Jurkat, Clone E6-1 (cell line): ENCODE results near the gene SH3TC1.

ENCODE experiments used
- DNase-seq: peaks from one replicate; pipeline ENCODE4 v3.0.0-alpha.2; 2011; ENCODE audit warnings: low read depth, low spot score
- H3K4me3 ChIP-seq: 2 replicates; pipeline ENCODE4 v1.5.1; 2011; ENCODE audit warnings: mild to moderate bottlenecking, low read length, control low read depth, moderate library complexity

Gene SH3TC1

GRCh38 chr4:8222609-8223388, 23.7 kb downstream of the SH3TC1 start:
- no peak for DNase-seq
- no peak overlapping the region for H3K4me3 ChIP-seq

- no peak for DNase-seq
- no peak overlapping the region for H3K4me3 ChIP-seq
These were observed 25.3 kb downstream of the SH3TC1 start for GRCh38 chr4:8224267-8224974.

GRCh38 chr4:8224975-8225625, 26.0 kb downstream of the SH3TC1 start:
- no peak overlapping the region for H3K4me3 ChIP-seq
- DNase-seq, result peak; percentile 75

GRCh38 chr4:8225706-8226443, 26.8 kb downstream of the SH3TC1 start:
- no peak for DNase-seq
- no peak overlapping the region for H3K4me3 ChIP-seq

- no peak for DNase-seq
- H3K4me3 ChIP-seq, result no peak overlapping the region
These were observed 28.2 kb downstream of the SH3TC1 start for GRCh38 chr4:8227201-8227770.

- no peak for DNase-seq
- no peak overlapping the region for H3K4me3 ChIP-seq
These were observed 28.8 kb downstream of the SH3TC1 start for GRCh38 chr4:8227771-8228318.

GRCh38 chr4:8228319-8229250, 29.5 kb downstream of the SH3TC1 start:
- DNase-seq, result peak; percentile 98
- H3K4me3 ChIP-seq, result peak overlapping the region; percentile 33

- no peak for DNase-seq
These were observed 30.4 kb downstream of the SH3TC1 start for GRCh38 chr4:8229331-8229975.

GRCh38 chr4:8230033-8230432, 30.9 kb downstream of the SH3TC1 start:
- DNase-seq, result no peak
- H3K4me3 ChIP-seq, result no peak overlapping the region

More at GRCh38 chr4:8229331-8229975, 30.4 kb downstream of the SH3TC1 start:
- peak overlapping the region; percentile 27 for H3K4me3 ChIP-seq

- no peak overlapping the region for H3K4me3 ChIP-seq
- no peak for DNase-seq
These were observed 31.8 kb downstream of the SH3TC1 start for GRCh38 chr4:8230891-8231290.

GRCh38 chr4:8231551-8232049, 32.5 kb downstream of the SH3TC1 start:
- no peak for DNase-seq
- no peak overlapping the region for H3K4me3 ChIP-seq

- DNase-seq, result no peak
- H3K4me3 ChIP-seq, result no peak overlapping the region
These were observed 33.7 kb downstream of the SH3TC1 start for GRCh38 chr4:8232748-8233147.

- DNase-seq, result no peak
- no peak overlapping the region for H3K4me3 ChIP-seq
These were observed 34.8 kb downstream of the SH3TC1 start for GRCh38 chr4:8233672-8234484.

- no peak for DNase-seq
- H3K4me3 ChIP-seq, result no peak overlapping the region
These were observed 35.6 kb downstream of the SH3TC1 start for GRCh38 chr4:8234715-8235114.

- no peak overlapping the region for H3K4me3 ChIP-seq
- no peak for DNase-seq
These were observed 36.1 kb downstream of the SH3TC1 start for GRCh38 chr4:8235224-8235623.

- H3K4me3 ChIP-seq, result no peak overlapping the region
- no peak for DNase-seq
These were observed 36.6 kb downstream of the SH3TC1 start for GRCh38 chr4:8235686-8236085.
